Neural crest cell (in vitro differentiated cells): ENCODE data around the gene DHPS. TPM values are rescaled to one million over a fixed set of nuclear protein-coding genes. Genes with fewer than 3 reads are reported as not detected.

ENCODE experiments used
- DNase-seq: peaks from one replicate; pipeline ENCODE4 v3.0.0; 2021; ENCODE audit warnings: low read depth, mixed read lengths, low spot score
- H3K27ac Mint-ChIP-seq: one replicate; pipeline ENCODE4 v1.8.0; 2021; ENCODE audit warnings: mild to moderate bottlenecking, mixed read lengths; ENCODE audit not compliant: unreplicated experiment
- H3K27me3 Mint-ChIP-seq: 2 replicates; pipeline ENCODE4 v1.8.0; 2021; ENCODE audit warnings: low read depth, mild to moderate bottlenecking, mixed read lengths
- H3K36me3 Mint-ChIP-seq: 2 replicates; pipeline ENCODE4 v1.8.0; 2021; ENCODE audit warnings: low read depth, mild to moderate bottlenecking, mixed read lengths
- H3K4me1 Mint-ChIP-seq: 2 replicates; pipeline ENCODE4 v1.8.0; 2021; ENCODE audit warnings: mixed read lengths
- H3K4me3 Mint-ChIP-seq: one replicate; pipeline ENCODE4 v1.8.0; 2021; ENCODE audit warnings: mild to moderate bottlenecking, mixed read lengths
- H3K9me3 Mint-ChIP-seq: 2 replicates; pipeline ENCODE4 v1.8.0; 2021; ENCODE audit warnings: mixed read lengths
- CTCF ChIP-seq: fragments of 200-600 bp; sonication (generic); conservative IDR thresholded peaks from 2 replicates; pipeline ENCODE4 v1.5.0; 2021; ENCODE audit warnings: antibody characterized with exemption, mild to moderate bottlenecking
- total RNA-seq: library from RNA; stranded (reverse); gene quantifications from 2 replicates; pipeline ENCODE4 v1.2.1, GENCODE V29; 2021

DHPS gene
- total RNA-seq, 1 donor from 2014 or later = 106 TPM

- H3K27me3 Mint-ChIP-seq = no peaks in the 10 kb centered on the region
- DNase-seq = no peak
- H3K36me3 Mint-ChIP-seq = peaks cover 16% of the 10 kb centered on the region
- no peaks in the 10 kb centered on the region for H3K9me3 Mint-ChIP-seq
- H3K27ac Mint-ChIP-seq = no peak overlapping the region
- H3K4me3 Mint-ChIP-seq = no peak overlapping the region
- H3K4me1 Mint-ChIP-seq = no peaks in the 10 kb centered on the region
- no peak for TF ChIP-seq CTCF
Observed at GRCh38 chr19:12656899-12657571, 24.6 kb downstream of the DHPS start.

- H3K4me3 Mint-ChIP-seq = no peak overlapping the region
- H3K27ac Mint-ChIP-seq = no peak overlapping the region
- DNase-seq = no peak
- no peaks in the 10 kb centered on the region for H3K4me1 Mint-ChIP-seq
- peaks cover 20% of the 10 kb centered on the region for H3K36me3 Mint-ChIP-seq
- no peaks in the 10 kb centered on the region for H3K9me3 Mint-ChIP-seq
- no peak for TF ChIP-seq CTCF
- no peaks in the 10 kb centered on the region for H3K27me3 Mint-ChIP-seq
Observed at GRCh38 chr19:12655546-12655945, 26.1 kb downstream of the DHPS start.

- Mint-ChIP-seq H3K4me3 (no peak overlapping the region), H3K9me3 (no peaks in the 10 kb centered on the region), H3K36me3 (peaks cover 17% of the 10 kb centered on the region), H3K27ac (no peak overlapping the region), H3K4me1 (no peaks in the 10 kb centered on the region), H3K27me3 (no peaks in the 10 kb centered on the region)
- no peak for TF ChIP-seq CTCF
- no peak for DNase-seq
Observed at GRCh38 chr19:12652219-12652618, 29.5 kb downstream of the DHPS start.

GRCh38 chr19:12649941-12650340, 31.7 kb downstream of the DHPS start:
- no peaks in the 10 kb centered on the region for H3K27me3 Mint-ChIP-seq
- H3K27ac Mint-ChIP-seq = no peak overlapping the region

GRCh38 chr19:12648088-12648487, 33.6 kb downstream of the DHPS start:
- Mint-ChIP-seq H3K4me1 (no peaks in the 10 kb centered on the region), H3K9me3 (no peaks in the 10 kb centered on the region), H3K27ac (no peak overlapping the region), H3K36me3 (peaks cover 12% of the 10 kb centered on the region), H3K27me3 (no peaks in the 10 kb centered on the region), H3K4me3 (no peak overlapping the region)
- no peak for TF ChIP-seq CTCF
- DNase-seq = no peak

More at GRCh38 chr19:12649941-12650340, 31.7 kb downstream of the DHPS start:
- Mint-ChIP-seq H3K9me3 (no peaks in the 10 kb centered on the region), H3K36me3 (peaks cover 10% of the 10 kb centered on the region), H3K4me3 (no peak overlapping the region), H3K4me1 (no peaks in the 10 kb centered on the region)
- no peak for DNase-seq
- no peak for TF ChIP-seq CTCF
